ENCODE measurements around the gene CABLES2.
A peak's percentile ranks its signal among the peaks of the same experiment; 100 is the strongest.

Gene CABLES2

DNA sequence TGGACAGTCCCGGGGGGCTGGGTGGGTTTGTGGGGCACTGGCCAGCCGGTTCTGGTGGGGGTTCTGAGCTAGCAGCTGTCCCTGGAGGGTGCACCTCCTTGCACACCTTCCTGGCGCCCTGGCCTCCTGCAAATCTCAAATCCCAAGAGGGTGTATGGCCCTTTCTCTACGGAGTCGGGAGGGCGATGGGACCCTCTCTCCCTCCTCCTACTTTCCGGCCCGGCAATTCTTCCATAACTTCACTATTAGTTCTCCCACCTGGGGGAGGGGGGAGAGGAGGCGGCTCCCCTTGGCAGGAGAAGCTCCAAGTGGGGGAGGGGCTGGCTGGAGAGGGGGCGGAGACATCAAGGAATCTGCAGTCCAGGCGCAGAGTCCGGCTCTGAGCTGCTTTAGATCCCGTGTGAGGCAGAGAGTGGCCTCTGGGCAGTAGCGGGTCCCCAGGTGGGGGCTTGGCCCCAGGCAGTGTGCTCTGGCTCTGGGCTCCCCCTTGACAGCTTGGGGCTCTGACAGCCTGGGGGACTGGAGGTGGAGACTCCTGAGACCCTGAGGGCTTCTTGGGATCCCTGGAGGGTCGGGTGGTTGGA is 38.6 kb downstream of the CABLES2 start:
- peaks cover 22% of the 10 kb centered on the region for H3K4me1 ChIP-seq (ENCODE audit: low read length)
- H4K20me1 ChIP-seq (ENCODE audit: insufficient read depth, low read length), result 0 out of 2 replicates have a peak, but pooled peaks cover 7% of the 10 kb centered on the region
- TF ChIP-seq, protein P1, sequence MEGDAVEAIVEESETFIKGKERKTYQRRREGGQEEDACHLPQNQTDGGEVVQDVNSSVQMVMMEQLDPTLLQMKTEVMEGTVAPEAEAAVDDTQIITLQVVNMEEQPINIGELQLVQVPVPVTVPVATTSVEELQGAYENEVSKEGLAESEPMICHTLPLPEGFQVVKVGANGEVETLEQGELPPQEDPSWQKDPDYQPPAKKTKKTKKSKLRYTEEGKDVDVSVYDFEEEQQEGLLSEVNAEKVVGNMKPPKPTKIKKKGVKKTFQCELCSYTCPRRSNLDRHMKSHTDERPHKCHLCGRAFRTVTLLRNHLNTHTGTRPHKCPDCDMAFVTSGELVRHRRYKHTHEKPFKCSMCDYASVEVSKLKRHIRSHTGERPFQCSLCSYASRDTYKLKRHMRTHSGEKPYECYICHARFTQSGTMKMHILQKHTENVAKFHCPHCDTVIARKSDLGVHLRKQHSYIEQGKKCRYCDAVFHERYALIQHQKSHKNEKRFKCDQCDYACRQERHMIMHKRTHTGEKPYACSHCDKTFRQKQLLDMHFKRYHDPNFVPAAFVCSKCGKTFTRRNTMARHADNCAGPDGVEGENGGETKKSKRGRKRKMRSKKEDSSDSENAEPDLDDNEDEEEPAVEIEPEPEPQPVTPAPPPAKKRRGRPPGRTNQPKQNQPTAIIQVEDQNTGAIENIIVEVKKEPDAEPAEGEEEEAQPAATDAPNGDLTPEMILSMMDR (IDR thresholded peaks at IDR 0.05; ENCODE audit: low read depth, low read length), result no peak
- no peak for TF ChIP-seq EZH2phosphoT487 (IDR thresholded peaks at IDR 0.05; ENCODE audit: low read depth)
- H3K79me2 ChIP-seq (ENCODE audit: low read length), result no peaks in the 10 kb centered on the region
- H3K4me2 ChIP-seq (ENCODE audit: low read length), result peak overlapping the region; percentile 83
- H3K4me3 ChIP-seq (ENCODE audit: low read length), result peak overlapping the region; percentile 92
- no peaks in the 10 kb centered on the region for H3K9me3 ChIP-seq (ENCODE audit: insufficient read depth, low read length)
- peak overlapping the region; percentile 58 for H3K9ac ChIP-seq (ENCODE audit: low read length)
- no peak overlapping the region for H3K27ac ChIP-seq (ENCODE audit: low read length)
- H2AFZ ChIP-seq (ENCODE audit: low read depth, low read length), result no peak overlapping the region; the same call in 1 of the 2 replicates
- no peaks in the 10 kb centered on the region for H3K36me3 ChIP-seq (replicated peaks; ENCODE audit: low read depth, low read length)
- peaks cover 25% of the 10 kb centered on the region for H3K27me3 ChIP-seq (ENCODE audit: low read depth, low read length)

DNA sequence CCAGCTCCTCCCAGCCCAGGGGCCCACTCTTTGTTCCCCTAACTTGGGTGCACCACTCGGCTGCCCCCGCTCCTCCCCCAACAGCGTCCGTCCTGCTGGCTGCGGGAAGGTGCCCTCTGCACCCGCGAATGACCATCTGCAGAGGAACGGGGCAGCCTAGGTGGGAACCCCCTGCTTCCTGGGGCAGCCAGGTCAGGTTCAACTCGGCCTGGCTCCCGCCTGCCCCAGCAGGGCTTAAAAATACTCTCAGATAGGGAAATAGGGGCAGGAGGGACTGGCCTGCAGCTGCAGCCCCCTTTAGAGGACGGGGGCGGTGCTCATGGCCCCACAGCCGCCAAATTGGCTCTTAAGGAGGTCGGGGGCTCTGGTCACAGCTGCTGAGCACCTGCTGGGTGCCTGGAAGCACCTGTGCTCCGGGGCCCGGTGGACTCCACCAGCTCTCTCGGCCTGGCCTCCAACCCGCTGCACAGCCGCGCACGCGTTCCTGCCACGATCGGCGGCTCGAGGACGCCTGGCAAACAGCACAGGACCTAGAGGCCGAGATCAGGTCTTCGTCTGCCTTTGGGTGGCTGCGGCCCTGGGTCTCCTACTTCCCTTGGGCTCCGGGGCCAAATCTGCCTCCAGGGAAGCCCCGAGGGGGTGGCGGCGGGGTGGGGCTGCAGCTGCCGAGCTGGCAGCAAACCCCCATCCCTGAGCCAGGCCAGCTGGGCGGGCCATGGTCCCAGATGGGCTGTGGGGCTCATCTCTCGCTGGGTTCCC is 39.3 kb downstream of the CABLES2 start:
- Histone ChIP-seq H3K36me3 (replicated peaks; ENCODE audit: low read depth, low read length) (no peaks in the 10 kb centered on the region), H2AFZ (ENCODE audit: low read depth, low read length) (peak overlapping the region; percentile 68), H3K4me1 (ENCODE audit: low read length) (peaks cover 22% of the 10 kb centered on the region), H3K27ac (ENCODE audit: low read length) (no peak overlapping the region), H3K9ac (ENCODE audit: low read length) (peak overlapping the region; percentile 58), H4K20me1 (ENCODE audit: insufficient read depth, low read length) (0 out of 2 replicates have a peak, but pooled peaks cover 7% of the 10 kb centered on the region), H3K4me3 (ENCODE audit: low read length) (peak overlapping the region; percentile 92), H3K27me3 (ENCODE audit: low read depth, low read length) (peaks cover 25% of the 10 kb centered on the region), H3K4me2 (ENCODE audit: low read length) (peak overlapping the region; percentile 83), H3K79me2 (ENCODE audit: low read length) (no peaks in the 10 kb centered on the region), H3K9me3 (ENCODE audit: insufficient read depth, low read length) (no peaks in the 10 kb centered on the region)
- no peak for TF ChIP-seq EZH2phosphoT487 (IDR thresholded peaks at IDR 0.05; ENCODE audit: low read depth)
- TF ChIP-seq, protein P1 (IDR thresholded peaks at IDR 0.05; ENCODE audit: low read depth, low read length), result no peak

DNA sequence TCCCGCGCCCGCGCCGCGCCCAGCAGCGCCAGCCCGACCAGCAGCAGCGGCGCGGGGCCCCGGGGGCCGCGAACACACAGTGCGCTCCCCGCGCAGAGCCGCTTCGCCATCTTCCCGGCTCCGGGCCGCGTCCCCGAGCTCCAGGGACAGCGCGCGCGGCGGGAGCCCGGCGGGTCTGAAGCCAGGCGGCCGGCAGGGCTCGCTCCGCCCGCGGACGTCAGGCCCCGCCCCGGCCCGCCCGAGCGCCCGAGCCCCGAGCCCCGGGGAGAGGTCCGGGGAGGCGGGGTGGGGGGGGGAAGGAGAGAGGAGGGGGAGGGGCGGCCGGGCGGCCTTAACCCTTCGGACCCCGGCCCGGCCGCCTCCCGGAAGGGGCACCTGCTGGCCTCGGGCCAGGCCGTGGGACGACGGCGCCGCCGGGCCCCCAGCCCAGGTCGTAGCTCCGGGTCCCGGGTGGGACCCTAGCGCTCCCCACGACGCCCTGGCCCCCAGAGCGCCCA is 39.9 kb downstream of the CABLES2 start, which contains the start of gene LAMA5:
TSS of gene LAMA5 (minus strand) at position 177 of the 497 bp plus-strand sequence. CDS start at position 110, 67 bp downstream.
- Histone ChIP-seq H2AFZ (ENCODE audit: low read depth, low read length) (peak within 1 kb of the TSS; percentile 68), H3K4me2 (ENCODE audit: low read length) (peak within 1 kb of the TSS; percentile 83), H3K9me3 (ENCODE audit: insufficient read depth, low read length) (no peaks in the 10 kb centered on the region), H4K20me1 (ENCODE audit: insufficient read depth, low read length) (0 out of 2 replicates have a peak, but pooled peaks cover 11% of the 10 kb centered on the region), H3K79me2 (ENCODE audit: low read length) (no peaks in the 10 kb centered on the region), H3K4me3 (ENCODE audit: low read length) (peak within 1 kb of the TSS; percentile 92), H3K27me3 (ENCODE audit: low read depth, low read length) (peaks cover 25% of the 10 kb centered on the region), H3K36me3 (replicated peaks; ENCODE audit: low read depth, low read length) (no peaks in the 10 kb centered on the region), H3K9ac (ENCODE audit: low read length) (peak within 1 kb of the TSS; percentile 85), H3K27ac (ENCODE audit: low read length) (no peak within 1 kb of the TSS), H3K4me1 (ENCODE audit: low read length) (peaks cover 22% of the 10 kb centered on the region)
- TF ChIP-seq EZH2phosphoT487 (IDR thresholded peaks at IDR 0.05; ENCODE audit: low read depth), result no peak
- TF ChIP-seq, protein P1 (IDR thresholded peaks at IDR 0.05; ENCODE audit: low read depth, low read length), result no peak
